ENCODE data around the gene OXCT2. TPM values are rescaled to one million over a fixed set of nuclear protein-coding genes. Genes with fewer than 3 reads are reported as not detected.

The OXCT2 gene
- total RNA-seq, 4 donors from 2014 or later: 0.45 to 10.1 (median 1.6) TPM

DNA sequence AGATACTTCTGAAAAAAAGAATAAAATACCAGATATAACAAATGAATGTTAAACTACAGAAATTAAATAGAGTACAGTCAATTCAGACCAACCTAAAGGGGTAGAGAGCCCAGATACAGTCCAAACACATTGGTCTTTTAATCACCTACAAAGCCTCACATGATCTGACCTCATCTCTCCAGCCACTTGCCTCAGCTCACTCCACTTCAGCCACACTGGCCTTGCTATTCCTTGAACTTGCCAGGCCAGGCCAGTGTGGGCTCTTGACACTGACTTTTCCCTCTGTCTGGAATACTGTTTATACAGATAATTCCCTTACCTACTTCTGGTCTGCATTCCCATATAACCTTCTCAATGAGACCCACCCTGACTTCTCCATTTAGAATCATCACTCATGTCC is 49.5 kb downstream of the OXCT2 start:
- no peak for DNase-seq (ENCODE audit: low spot score in 2 of 2)
- Histone ChIP-seq H3K4me1 (peaks cover 3% of the 10 kb centered on the region), H3K4me3 (no peak overlapping the region), H3K27me3 (peaks cover 36% of the 10 kb centered on the region), H3K9me3 (no peaks in the 10 kb centered on the region), H3K36me3 (no peaks in the 10 kb centered on the region), H3K27ac (no peak overlapping the region)
- TF ChIP-seq POLR2A (IDR thresholded peaks at IDR 0.05) (no peak), POLR2AphosphoS5 (IDR thresholded peaks at IDR 0.05) (no peak), EP300 (IDR thresholded peaks at IDR 0.05) (no peak)
- TF ChIP-seq, protein P1, sequence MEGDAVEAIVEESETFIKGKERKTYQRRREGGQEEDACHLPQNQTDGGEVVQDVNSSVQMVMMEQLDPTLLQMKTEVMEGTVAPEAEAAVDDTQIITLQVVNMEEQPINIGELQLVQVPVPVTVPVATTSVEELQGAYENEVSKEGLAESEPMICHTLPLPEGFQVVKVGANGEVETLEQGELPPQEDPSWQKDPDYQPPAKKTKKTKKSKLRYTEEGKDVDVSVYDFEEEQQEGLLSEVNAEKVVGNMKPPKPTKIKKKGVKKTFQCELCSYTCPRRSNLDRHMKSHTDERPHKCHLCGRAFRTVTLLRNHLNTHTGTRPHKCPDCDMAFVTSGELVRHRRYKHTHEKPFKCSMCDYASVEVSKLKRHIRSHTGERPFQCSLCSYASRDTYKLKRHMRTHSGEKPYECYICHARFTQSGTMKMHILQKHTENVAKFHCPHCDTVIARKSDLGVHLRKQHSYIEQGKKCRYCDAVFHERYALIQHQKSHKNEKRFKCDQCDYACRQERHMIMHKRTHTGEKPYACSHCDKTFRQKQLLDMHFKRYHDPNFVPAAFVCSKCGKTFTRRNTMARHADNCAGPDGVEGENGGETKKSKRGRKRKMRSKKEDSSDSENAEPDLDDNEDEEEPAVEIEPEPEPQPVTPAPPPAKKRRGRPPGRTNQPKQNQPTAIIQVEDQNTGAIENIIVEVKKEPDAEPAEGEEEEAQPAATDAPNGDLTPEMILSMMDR (IDR thresholded peaks at IDR 0.05): no peak

DNA sequence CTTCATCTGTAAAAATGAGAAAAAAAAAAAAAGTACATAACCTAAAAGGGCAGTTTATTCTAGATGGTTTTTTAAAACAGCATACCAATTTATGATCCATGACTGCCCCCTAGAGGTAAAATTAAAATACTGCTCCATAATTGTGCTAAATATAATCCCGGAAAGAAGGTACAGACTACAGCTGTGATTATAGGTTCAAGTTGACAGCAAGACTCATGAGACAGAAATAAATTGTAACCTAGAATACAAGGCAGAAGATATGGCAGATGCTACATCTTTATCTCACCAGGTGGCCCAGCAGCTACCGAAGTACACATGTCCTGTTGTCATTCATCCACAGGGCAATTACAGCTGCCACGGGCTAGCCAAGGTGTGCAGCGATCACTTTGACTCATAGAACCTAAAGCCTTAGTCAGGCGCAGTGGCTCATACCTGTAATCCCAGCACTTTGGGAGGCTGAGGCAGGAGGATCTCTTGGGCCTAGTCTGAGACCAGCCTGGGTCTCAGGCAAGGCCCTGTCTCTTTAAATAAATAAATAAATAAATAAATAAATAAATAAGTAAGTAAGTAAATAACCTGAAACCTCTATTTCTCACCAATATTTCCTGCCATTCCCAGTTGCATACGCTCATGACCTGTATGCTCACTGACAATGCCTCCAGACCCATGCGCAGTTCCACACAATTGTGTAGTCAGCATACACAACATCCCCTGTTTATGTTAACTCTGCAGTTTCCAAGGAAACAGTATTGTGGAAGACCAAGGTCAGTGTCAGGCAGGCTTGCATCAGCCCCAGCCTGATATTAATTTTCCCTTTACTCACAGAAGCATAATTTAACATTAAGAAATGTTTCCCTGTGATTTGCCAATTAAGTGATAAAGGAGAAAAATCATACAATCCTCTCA is 50.8 kb downstream of the OXCT2 start:
- WGBS: 53% methylated on average over 7 of the region's 7 CpGs
- Histone ChIP-seq H3K9me3 (no peaks in the 10 kb centered on the region), H3K27ac (no peak overlapping the region), H3K4me3 (no peak overlapping the region), H3K36me3 (no peaks in the 10 kb centered on the region), H3K27me3 (peaks cover 25% of the 10 kb centered on the region), H3K4me1 (peaks cover 3% of the 10 kb centered on the region)
- no peak for TF ChIP-seq POLR2AphosphoS5 (IDR thresholded peaks at IDR 0.05)
- no peak for TF ChIP-seq POLR2A (IDR thresholded peaks at IDR 0.05)
- TF ChIP-seq, protein P1 (IDR thresholded peaks at IDR 0.05): peak; percentile 46 to 77
- DNase-seq (ENCODE audit: low spot score in 2 of 2): no peak

Other genes with a start within 250 kb of the OXCT2 start
- gene PABPC4, start 194.6 kb downstream of the OXCT2 start, total RNA-seq: 100 to 1,000 TPM; 133 to 187 (median 144) TPM
- gene HEYL, start 131.7 kb downstream of the OXCT2 start, total RNA-seq: 1 to 10 TPM; 1.3 to 3.0 (median 1.8) TPM
- not detected for gene NT5C1A, start 99.2 kb downstream of the OXCT2 start, total RNA-seq
- under 1 TPM in 1 of 4 donors, not detected in 3; 0.55 TPM for gene HPCAL4, start 79.9 kb downstream of the OXCT2 start, total RNA-seq
- gene PPIE, start 32.5 kb downstream of the OXCT2 start, total RNA-seq: 10 to 100 TPM; 27.0 to 40.6 (median 28.5) TPM
- 1 to 10 TPM in 3 of 4 donors, under 1 TPM in 1; 0.83 to 3.5 (median 2.1) TPM for gene BMP8B, start 17.5 kb upstream of the OXCT2 start, total RNA-seq
- 10 to 100 TPM; 14.1 to 50.7 (median 31.2) TPM for gene TRIT1, start 112.2 kb upstream of the OXCT2 start, total RNA-seq
- gene MYCL, start 130.6 kb upstream of the OXCT2 start, total RNA-seq: 100 to 1,000 TPM in 2 of 4 donors, 10 to 100 TPM in 2; 62.7 to 131 (median 95.1) TPM
- 100 to 1,000 TPM; 169 to 416 (median 303) TPM for gene MFSD2A, start 183.8 kb upstream of the OXCT2 start, total RNA-seq

Data from suprapubic skin (tissue), 4 donors.